Activated CD4-positive, alpha-beta memory T cell treated with anti-CD3 and anti-CD28 coated beads, Interleukin-2, amount 10 ng/mL, durations not matched to agents 7 days and 5 days (primary cell): ENCODE data around the gene MRPL16. TPM values are rescaled to one million over a fixed set of nuclear protein-coding genes. Genes with fewer than 3 reads are reported as not detected.
"Not testable (repeated sequence)": the region's sequence is repeated elsewhere in the genome, so short reads cannot be mapped to it uniquely, and the experiment has no call there.

ENCODE experiments used
- CTCF ChIA-PET: fragments of 350-600 bp; sonication (Branson Sonifier 250); formaldehyde crosslinking; loops from one replicate; lab custom pipeline; 2021; ENCODE audit warnings: antibody characterized with exemption, inconsistent platforms; lab: Charles Lee
- POLR2A ChIA-PET: fragments of 350-600 bp; sonication (Branson Sonifier 250); formaldehyde crosslinking; loops from one replicate; lab custom pipeline; 2021; ENCODE audit warnings: antibody characterized with exemption; lab: Charles Lee
- DNase-seq: peaks from one replicate; pipeline ENCODE4 v3.0.0-alpha.2; 2020
- H3K27ac Mint-ChIP-seq: one replicate; pipeline ENCODE4 v1.8.0; 2021; ENCODE audit warnings: mild to moderate bottlenecking, mixed read lengths
- H3K27me3 Mint-ChIP-seq: one replicate; pipeline ENCODE4 v1.8.0; 2021; ENCODE audit warnings: mixed read lengths
- H3K36me3 Mint-ChIP-seq: one replicate; pipeline ENCODE4 v1.8.0; 2021; ENCODE audit warnings: low read depth, mixed read lengths
- H3K4me1 Mint-ChIP-seq: one replicate; pipeline ENCODE4 v1.8.0; 2021; ENCODE audit warnings: mixed read lengths
- H3K4me3 Mint-ChIP-seq: one replicate; pipeline ENCODE4 v1.8.0; 2021; ENCODE audit warnings: mild to moderate bottlenecking, mixed read lengths
- H3K9me3 Mint-ChIP-seq: one replicate; pipeline ENCODE4 v1.8.0; 2021; ENCODE audit warnings: mixed read lengths
- total RNA-seq, 2 experiments: library from RNA; stranded (reverse); gene quantifications; one replicate each; pipeline ENCODE4 v1.2.3, GENCODE V29; 2021

The MRPL16 gene
- total RNA-seq, 2 experiments from 2014 or later = 77.0 to 77.7 TPM

DNA sequence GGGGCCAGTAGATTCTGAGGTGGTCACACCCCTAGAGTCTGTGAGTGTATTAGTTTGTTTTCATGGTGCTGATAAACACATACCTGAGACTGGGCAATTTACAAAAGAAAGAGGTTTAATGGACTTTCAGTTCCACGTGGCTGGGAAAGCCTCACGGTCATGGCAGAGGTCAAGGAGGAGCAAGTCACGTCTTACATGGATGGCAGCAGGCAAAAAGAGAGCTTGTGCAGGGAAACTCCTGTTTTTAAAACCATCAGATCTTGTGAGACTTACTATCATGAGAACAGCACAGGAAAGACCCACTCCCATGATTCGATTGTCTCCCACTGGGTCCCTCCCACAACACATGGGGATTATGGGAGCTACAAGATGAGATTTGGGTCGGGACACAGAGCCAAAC, 26.1 kb downstream of the MRPL16 start:
- Mint-ChIP-seq H3K27ac (peak overlapping the region; percentile 85), H3K4me1 (peaks cover 78% of the 10 kb centered on the region), H3K9me3 (peaks cover 16% of the 10 kb centered on the region), H3K36me3 (peaks cover 90% of the 10 kb centered on the region)
- ChIA-PET POLR2A (interaction anchor here (0.7 to 7.2 kb wide), 10 partner anchors 9 to 116 kb away, joined by 3 to 69 read pairs (median 12); partner anchors contain the start of genes MRPL16, PATL1 and STX3), CTCF (interaction anchor here (0.5 to 2.1 kb wide), 6 partner anchors 11 to 174 kb away, joined by 3 to 8 read pairs (median 4); partner anchors contain the start of gene MRPL16)
- not testable (repeated sequence) for H3K4me3 Mint-ChIP-seq, DNase-seq, H3K27me3 Mint-ChIP-seq

DNA sequence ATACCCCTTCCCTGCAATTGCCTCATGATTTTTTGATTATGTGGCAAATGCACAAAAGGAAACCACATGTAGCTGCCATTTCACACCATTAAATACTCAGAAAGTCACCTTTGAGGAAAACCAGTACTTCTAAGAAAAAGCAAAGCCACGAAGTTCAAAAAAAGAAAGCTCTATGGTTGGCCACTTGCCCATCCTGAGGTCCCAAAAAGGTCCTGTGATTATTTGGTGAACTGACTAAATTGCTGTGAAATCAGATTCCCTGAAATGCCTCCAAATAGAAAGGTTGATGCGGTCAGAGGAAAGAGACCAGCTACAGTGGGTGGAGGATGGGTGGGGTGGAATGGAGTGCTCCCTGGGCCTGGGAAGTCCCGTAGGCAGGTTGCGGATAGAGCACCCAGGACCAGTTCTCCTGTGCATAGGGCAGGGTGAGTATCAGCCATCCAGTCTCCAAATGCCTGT, 26.9 kb downstream of the MRPL16 start:
- peaks cover 87% of the 10 kb centered on the region for H3K36me3 Mint-ChIP-seq
- DNase-seq = peak; percentile 53
- POLR2A ChIA-PET = interaction anchor here (0.8 to 7.2 kb wide), 9 partner anchors 11 to 114 kb away, joined by 3 to 69 read pairs (median 4); partner anchors contain the start of genes MRPL16 and STX3

DNA sequence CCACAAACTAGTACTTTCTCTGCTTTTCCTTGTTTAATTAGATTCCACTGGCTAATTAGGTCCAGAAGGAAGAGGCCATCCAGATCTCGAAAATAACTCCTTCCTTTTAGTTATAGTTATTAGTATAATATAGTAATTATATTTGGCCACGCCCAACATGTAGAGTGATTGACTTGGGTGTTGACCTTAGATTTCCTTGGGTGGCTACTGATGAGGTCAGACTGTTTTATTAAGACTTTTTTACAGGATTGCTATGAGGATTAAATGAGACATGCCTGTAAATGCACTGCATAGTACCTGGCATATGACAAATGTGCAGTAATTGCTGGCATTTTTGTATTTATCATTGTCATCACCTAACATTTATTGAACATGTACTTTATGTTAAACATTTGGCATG, 28.5 kb downstream of the MRPL16 start:
- Mint-ChIP-seq H3K27ac (peak overlapping the region; percentile 85), H3K9me3 (peaks cover 16% of the 10 kb centered on the region), H3K36me3 (peaks cover 86% of the 10 kb centered on the region), H3K4me1 (peaks cover 85% of the 10 kb centered on the region), H3K27me3 (no peaks in the 10 kb centered on the region), H3K4me3 (no peak overlapping the region)
- DNase-seq = no peak
- CTCF ChIA-PET = interaction anchor here (1.4 to 1.8 kb wide), 2 partner anchors 27 to 28 kb away, joined by 5 read pairs; partner anchors contain the start of gene STX3
- POLR2A ChIA-PET = interaction anchor here (2.1 to 7.2 kb wide), 2 partner anchors 9 to 15 kb away, joined by 24 to 69 read pairs; no protein-coding TSS in a partner anchor

More for the DNA sequence above, 26.9 kb downstream of the MRPL16 start:
- CTCF ChIA-PET = interaction anchor here (0.7 to 2.1 kb wide), 4 partner anchors 11 to 30 kb away, joined by 3 to 8 read pairs (median 4); partner anchors contain the start of gene STX3
- Mint-ChIP-seq H3K4me1 (peaks cover 83% of the 10 kb centered on the region), H3K27ac (peak overlapping the region; percentile 85), H3K9me3 (peaks cover 16% of the 10 kb centered on the region), H3K27me3 (no peaks in the 10 kb centered on the region), H3K4me3 (peak overlapping the region; percentile 21)

DNA sequence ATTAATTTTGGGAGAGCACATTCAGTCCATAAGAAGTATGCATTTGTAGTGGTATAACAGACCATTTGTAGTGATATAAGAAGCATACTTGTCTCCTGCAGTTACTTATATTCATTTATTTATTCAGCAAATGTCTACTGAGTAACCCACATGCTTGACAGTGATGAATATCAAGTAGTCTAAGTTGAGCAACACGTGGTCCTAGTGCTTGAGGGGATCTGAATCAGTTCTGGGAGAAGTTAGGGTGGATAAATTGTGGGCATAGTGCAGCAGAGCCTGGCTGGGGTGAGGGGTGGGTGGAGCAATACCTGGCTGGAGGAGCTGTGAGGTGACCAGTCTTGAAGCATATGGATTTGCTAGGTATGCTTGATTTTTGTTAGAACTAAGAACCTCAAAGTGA, 31.1 kb downstream of the MRPL16 start:
- Mint-ChIP-seq H3K27ac (no peak overlapping the region), H3K36me3 (peaks cover 89% of the 10 kb centered on the region)
- CTCF ChIA-PET = no interaction called here

DNA sequence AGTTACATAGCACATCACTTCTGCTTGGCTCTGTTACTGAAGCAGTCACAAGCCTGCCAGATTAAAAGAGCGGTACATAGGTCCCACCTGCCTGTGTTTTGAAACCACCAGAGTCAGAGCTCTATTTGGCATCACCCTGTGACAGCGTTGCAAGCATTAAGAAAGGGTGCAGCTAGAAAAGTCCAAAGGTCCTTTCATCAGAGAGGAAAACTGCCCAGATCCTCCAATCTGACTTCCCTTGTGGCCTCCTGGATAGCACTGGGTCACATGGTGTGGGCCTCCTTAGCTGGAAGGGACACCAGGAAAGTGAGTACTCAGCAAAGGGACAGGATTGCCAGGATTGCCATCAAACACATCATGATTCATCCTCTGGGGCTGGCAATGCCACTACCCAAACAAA, 32.5 kb downstream of the MRPL16 start:
- POLR2A ChIA-PET = interaction anchor here (0.9 to 3.5 kb wide), 4 partner anchors 11 to 32 kb away, joined by 3 to 20 read pairs (median 4); partner anchors contain the start of genes MRPL16 and STX3
- CTCF ChIA-PET = interaction anchor here (0.8 kb wide), 1 partner anchor 22 kb away, joined by 3 read pairs; no protein-coding TSS in a partner anchor
- DNase-seq = no peak
- Mint-ChIP-seq H3K4me3 (no peak overlapping the region), H3K9me3 (peaks cover 11% of the 10 kb centered on the region), H3K27me3 (no peaks in the 10 kb centered on the region), H3K4me1 (peaks cover 79% of the 10 kb centered on the region), H3K27ac (no peak overlapping the region), H3K36me3 (peaks cover 88% of the 10 kb centered on the region)

More for the DNA sequence above, 31.1 kb downstream of the MRPL16 start:
- POLR2A ChIA-PET = no interaction called here
- no peak for DNase-seq
- Mint-ChIP-seq H3K27me3 (no peaks in the 10 kb centered on the region), H3K4me3 (no peak overlapping the region), H3K4me1 (peaks cover 86% of the 10 kb centered on the region), H3K9me3 (peaks cover 15% of the 10 kb centered on the region)

DNA sequence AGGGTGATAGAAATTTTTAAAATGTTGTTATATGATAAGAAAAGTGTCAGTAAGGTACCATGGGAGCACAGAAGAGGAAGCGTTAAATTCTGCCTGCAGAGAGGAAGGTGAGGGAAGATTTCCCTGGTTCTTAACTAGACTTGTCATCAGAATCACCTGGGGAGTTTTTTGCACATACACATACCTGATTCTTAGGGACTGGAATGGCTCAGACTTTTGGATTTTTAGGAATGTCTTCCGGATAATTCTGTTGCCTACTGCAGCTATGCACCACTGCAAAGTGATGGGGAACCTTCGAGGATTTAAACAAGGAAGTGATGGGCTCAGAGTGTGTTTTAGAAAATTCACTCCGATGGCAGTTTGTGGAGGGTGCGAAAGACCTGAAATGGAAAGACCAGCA, 33.5 kb downstream of the MRPL16 start:
- Mint-ChIP-seq H3K36me3 (peaks cover 85% of the 10 kb centered on the region), H3K27me3 (no peaks in the 10 kb centered on the region)
- CTCF ChIA-PET = interaction anchor here (1.0 kb wide), 1 partner anchor 23 kb away, joined by 3 read pairs; no protein-coding TSS in a partner anchor

DNA sequence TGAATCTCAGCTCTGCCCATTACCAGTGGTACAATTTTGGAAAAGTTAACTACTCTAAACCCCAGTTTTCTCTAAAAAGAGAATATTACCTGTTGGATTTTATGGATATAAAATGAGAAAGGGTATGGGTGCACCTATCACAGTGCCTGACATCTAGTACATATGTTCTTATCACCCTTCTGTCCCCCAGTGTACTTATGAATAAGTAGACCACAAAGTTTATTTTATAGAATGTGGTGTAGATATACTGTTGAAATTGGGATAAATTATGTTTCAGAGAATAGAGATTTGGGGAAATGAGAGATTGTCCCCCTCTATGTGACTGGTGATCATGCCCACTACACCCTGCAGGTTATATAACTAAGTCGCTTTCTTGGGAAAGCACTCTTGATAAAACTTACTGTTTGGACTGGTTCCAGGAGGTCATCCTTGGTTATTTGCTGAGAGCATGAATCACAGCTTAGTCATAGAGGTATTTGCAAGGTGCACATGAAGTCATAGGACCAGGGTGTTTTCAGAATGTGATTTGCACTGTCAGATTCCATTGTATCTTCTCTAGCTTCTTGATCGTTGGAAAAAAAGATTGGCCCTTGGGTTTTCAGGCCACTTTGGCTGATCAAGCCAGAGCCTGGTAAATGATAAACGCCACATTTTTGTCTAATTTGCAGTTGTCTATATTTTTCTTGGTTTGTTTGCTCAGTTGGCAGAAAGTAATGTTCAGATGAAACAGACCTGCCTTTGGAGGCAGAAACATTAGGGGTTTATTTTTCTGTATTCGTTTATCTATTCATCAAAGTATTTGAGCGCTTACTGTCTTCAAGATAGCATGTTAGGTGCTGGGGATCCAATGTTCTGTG, 34.1 kb downstream of the MRPL16 start:
- Mint-ChIP-seq H3K36me3 (peaks cover 80% of the 10 kb centered on the region), H3K27ac (peak overlapping the region; percentile 37), H3K4me3 (no peak overlapping the region), H3K27me3 (no peaks in the 10 kb centered on the region), H3K4me1 (peaks cover 81% of the 10 kb centered on the region), H3K9me3 (peaks cover 3% of the 10 kb centered on the region)
- DNase-seq = no peak
- ChIA-PET POLR2A (interaction anchor here (1.0 to 8.1 kb wide), 3 partner anchors 10 to 21 kb away, joined by 3 to 50 read pairs (median 20); partner anchors contain the start of gene STX3), CTCF (interaction anchor here (1.0 kb wide), 1 partner anchor 23 kb away, joined by 3 read pairs; no protein-coding TSS in a partner anchor)

More for the DNA sequence above, 33.5 kb downstream of the MRPL16 start:
- Mint-ChIP-seq H3K4me1 (peaks cover 81% of the 10 kb centered on the region), H3K27ac (peak overlapping the region; percentile 37), H3K4me3 (no peak overlapping the region), H3K9me3 (peaks cover 8% of the 10 kb centered on the region)
- no peak for DNase-seq
- POLR2A ChIA-PET = interaction anchor here (3.5 to 8.1 kb wide), 2 partner anchors 10 to 22 kb away, joined by 20 to 50 read pairs; partner anchors contain the start of gene STX3

DNA sequence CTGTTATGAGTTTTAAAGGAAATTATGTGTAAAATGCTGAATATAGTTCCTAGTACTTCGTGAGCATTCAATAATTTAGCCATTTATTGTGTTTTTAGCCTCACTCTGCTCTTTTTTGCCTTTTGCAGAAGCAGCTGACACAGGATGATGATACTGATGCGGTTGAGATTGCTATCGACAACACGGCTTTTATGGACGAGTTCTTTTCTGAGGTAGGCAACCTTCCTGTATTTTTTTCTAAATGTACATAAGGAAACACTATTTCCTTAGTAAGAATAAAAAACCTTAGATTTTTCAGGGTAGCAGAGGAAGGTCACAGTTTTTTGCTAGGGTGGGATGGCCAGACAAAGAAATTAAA, 37.5 kb downstream of the MRPL16 start:
- no peaks in the 10 kb centered on the region for H3K27me3 Mint-ChIP-seq
- no peaks in the 10 kb centered on the region for H3K9me3 Mint-ChIP-seq
- H3K4me1 Mint-ChIP-seq = peaks cover 62% of the 10 kb centered on the region
- CTCF ChIA-PET = interaction anchor here (1.4 to 2.3 kb wide), 3 partner anchors 10 to 18 kb away, joined by 4 to 8 read pairs (median 5); partner anchors contain the start of gene STX3
- DNase-seq = peak; percentile 31
- peaks cover 61% of the 10 kb centered on the region for H3K36me3 Mint-ChIP-seq
- H3K27ac Mint-ChIP-seq = peak overlapping the region; percentile 90
- POLR2A ChIA-PET = interaction anchor here (1.0 to 8.1 kb wide), 5 partner anchors 10 to 37 kb away, joined by 3 to 50 read pairs (median 21); partner anchors contain the start of genes MRPL16 and STX3
- peak overlapping the region; percentile 53 for H3K4me3 Mint-ChIP-seq

DNA sequence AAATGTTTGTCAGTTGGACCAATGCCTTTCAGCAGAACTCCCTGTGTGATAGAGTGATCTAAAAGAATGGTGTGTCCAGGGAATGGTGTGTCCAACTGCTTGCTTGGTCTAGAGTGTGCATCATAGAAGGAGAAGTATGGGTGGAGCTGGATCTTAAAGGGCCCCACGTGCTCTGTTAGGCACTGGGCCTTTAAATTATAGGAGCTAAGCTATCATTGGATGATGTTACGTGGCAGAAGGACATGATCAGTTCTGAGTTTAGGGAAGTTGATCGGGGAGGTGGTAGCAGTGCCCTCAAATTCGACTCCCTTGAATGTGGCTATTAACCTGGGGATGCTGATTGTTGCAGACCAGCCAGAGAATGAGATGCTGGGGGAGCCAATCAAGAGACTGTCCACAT, 39.0 kb downstream of the MRPL16 start:
- H3K27ac Mint-ChIP-seq = peak overlapping the region; percentile 90
- H3K27me3 Mint-ChIP-seq = no peaks in the 10 kb centered on the region
- CTCF ChIA-PET = interaction anchor here (1.1 to 2.3 kb wide), 3 partner anchors 15 to 18 kb away, joined by 3 to 8 read pairs (median 3); partner anchors contain the start of gene STX3
- H3K9me3 Mint-ChIP-seq = no peaks in the 10 kb centered on the region
- no peak overlapping the region for H3K4me3 Mint-ChIP-seq
- DNase-seq = no peak
- H3K36me3 Mint-ChIP-seq = peaks cover 49% of the 10 kb centered on the region
- peaks cover 47% of the 10 kb centered on the region for H3K4me1 Mint-ChIP-seq
- POLR2A ChIA-PET = interaction anchor here (1.9 to 8.1 kb wide), 4 partner anchors 12 to 39 kb away, joined by 10 to 50 read pairs (median 22); partner anchors contain the start of genes MRPL16 and STX3

DNA sequence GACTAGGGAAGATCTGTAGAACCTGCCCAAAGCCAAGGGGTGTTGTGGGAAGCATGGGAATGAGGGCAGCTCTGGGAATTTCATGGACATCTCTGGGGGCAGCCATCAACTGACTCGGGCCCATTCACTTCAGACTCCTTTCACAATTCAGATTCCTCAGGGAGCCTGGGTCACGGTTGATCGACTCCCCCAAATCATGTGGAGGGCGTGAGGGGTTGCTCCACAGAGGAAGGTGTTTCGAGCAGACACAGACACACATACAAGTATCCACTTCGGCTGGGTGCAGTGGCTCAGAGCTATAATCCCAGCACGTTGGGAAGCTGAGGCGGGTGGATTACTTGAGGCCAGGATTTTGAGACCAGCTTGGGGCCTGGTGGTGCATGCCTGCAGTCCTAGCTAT, 39.7 kb downstream of the MRPL16 start:
- Mint-ChIP-seq H3K4me1 (peaks cover 40% of the 10 kb centered on the region), H3K36me3 (peaks cover 42% of the 10 kb centered on the region), H3K27ac (peak overlapping the region; percentile 56), H3K27me3 (no peaks in the 10 kb centered on the region), H3K4me3 (no peak overlapping the region), H3K9me3 (no peaks in the 10 kb centered on the region)
- ChIA-PET CTCF (no interaction called here), POLR2A (interaction anchor here (0.6 to 8.1 kb wide), 5 partner anchors 12 to 57 kb away, joined by 3 to 50 read pairs (median 21); partner anchors contain the start of gene STX3)
- DNase-seq = no peak

DNA sequence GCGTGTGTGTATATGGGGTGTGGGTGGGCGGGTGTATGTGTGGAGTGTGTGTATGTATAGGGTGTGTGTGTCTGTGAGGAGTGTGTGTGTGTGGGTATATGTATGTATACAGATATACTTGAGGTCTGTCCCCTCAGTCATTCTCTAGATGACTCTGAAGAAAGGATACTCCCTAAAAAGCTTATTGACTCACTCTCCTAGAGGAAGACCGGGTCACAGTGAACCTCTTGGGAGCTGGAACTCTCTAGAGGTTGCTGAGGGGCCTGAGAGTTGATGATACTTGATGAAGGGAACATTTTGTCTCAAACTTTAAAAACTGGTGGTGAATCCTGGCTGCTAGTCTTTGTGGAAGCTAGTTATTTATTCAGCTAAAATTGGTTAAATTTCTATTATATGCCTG, 40.3 kb downstream of the MRPL16 start:
- ChIA-PET POLR2A (interaction anchor here (0.6 to 8.1 kb wide), 3 partner anchors 13 to 58 kb away, joined by 3 to 50 read pairs (median 3); partner anchors contain the start of gene STX3), CTCF (no interaction called here)
- no peaks in the 10 kb centered on the region for H3K9me3 Mint-ChIP-seq
- DNase-seq = no peak
- H3K4me1 Mint-ChIP-seq = peaks cover 35% of the 10 kb centered on the region
- no peaks in the 10 kb centered on the region for H3K27me3 Mint-ChIP-seq
- H3K36me3 Mint-ChIP-seq = peaks cover 36% of the 10 kb centered on the region
- no peak overlapping the region for H3K4me3 Mint-ChIP-seq
- H3K27ac Mint-ChIP-seq = peak overlapping the region; percentile 56

DNA sequence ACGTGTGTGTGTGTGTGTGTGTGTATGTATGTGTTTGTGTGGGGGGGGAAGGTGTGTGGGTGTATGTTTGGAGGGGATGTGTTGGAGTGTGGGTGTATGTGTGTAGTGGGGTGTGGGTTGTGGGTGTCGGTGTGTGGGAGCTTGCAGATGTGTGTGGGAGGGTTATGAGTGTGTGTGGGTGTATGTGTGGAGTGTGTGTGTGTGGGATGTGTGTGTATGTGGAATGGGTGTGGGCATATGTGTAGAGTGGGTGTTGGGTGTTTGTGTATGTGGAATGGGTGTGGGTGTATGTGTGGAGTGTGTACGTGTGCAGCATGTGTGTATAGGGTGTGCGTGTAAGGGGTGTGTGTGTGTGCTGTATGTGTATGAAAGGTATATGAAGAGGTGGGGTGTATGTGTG, 40.8 kb downstream of the MRPL16 start:
- Mint-ChIP-seq H3K4me1 (peaks cover 35% of the 10 kb centered on the region), H3K4me3 (no peak overlapping the region), H3K9me3 (no peaks in the 10 kb centered on the region), H3K27me3 (no peaks in the 10 kb centered on the region), H3K36me3 (peaks cover 36% of the 10 kb centered on the region), H3K27ac (no peak overlapping the region)
- ChIA-PET POLR2A (interaction anchor here (1.0 to 8.1 kb wide), 2 partner anchors 14 to 15 kb away, joined by 3 to 50 read pairs; partner anchors contain the start of gene STX3), CTCF (no interaction called here)
- no peak for DNase-seq
